ENCODE results near the gene TBX4. TPM values are rescaled to one million over a fixed set of nuclear protein-coding genes. Genes with fewer than 3 reads are reported as not detected.

The TBX4 gene
- total RNA-seq, result 15.4 and 36.2 TPM in 2 replicates
- 11.6 and 13.9 TPM in 2 replicates for polyA plus RNA-seq

GRCh38 chr17:61452301-61453290 is at the start of gene TBX4:
TBX4 (plus strand) TSS chr17:61452422; CDS start chr17:61456491, 4,069 bp downstream.
- Histone ChIP-seq H3K27me3 (peaks cover 41% of the 10 kb centered on the region), H3K9me3 (ENCODE audit: low read depth) (no peaks in the 10 kb centered on the region), H2AFZ (peak within 1 kb of the TSS; percentile 50), H3K4me2 (peak within 1 kb of the TSS; percentile 90), H3K36me3 (replicated peaks; ENCODE audit: insufficient read depth, low read depth) (no peaks in the 10 kb centered on the region), H3K79me2 (peaks cover 71% of the 10 kb centered on the region), H4K20me1 (ENCODE audit: insufficient read depth, poor library complexity, severe bottlenecking) (no peaks in the 10 kb centered on the region), H3K4me3 (peak within 1 kb of the TSS; percentile 18), H3K4me1 (ENCODE audit: insufficient read depth) (peaks cover 17% of the 10 kb centered on the region), H3K27ac (peak within 1 kb of the TSS; percentile 98), H3K9me2 (replicated peaks; ENCODE audit: insufficient read depth) (no peaks in the 10 kb centered on the region)
- 5% methylated on average over 41 of the region's 59 CpGs for WGBS (ENCODE audit: low lambda C conversion rate, missing lambda C conversion rate)
- TF ChIP-seq EZH2 (IDR thresholded peaks at IDR 0.05; ENCODE audit: borderline replicate concordance), result no peak
- TF ChIP-seq EZH2phosphoT487 (IDR thresholded peaks at IDR 0.05; ENCODE audit: low read depth, severe bottlenecking, unreplicated experiment), result peak; percentile 72
- TF ChIP-seq CTCF (IDR thresholded peaks at IDR 0.05; ENCODE audit: poor library complexity), result no peak
- DNase-seq (ENCODE audit: low spot score), result peak; percentile 75

GRCh38 chr17:61402978-61403800 is 49.0 kb upstream of the TBX4 start:
- peaks cover 24% of the 10 kb centered on the region for H4K20me1 ChIP-seq (ENCODE audit: insufficient read depth, poor library complexity, severe bottlenecking)
- H3K36me3 ChIP-seq (replicated peaks; ENCODE audit: insufficient read depth, low read depth), result no peaks in the 10 kb centered on the region
- H3K79me2 ChIP-seq, result peaks cover 91% of the 10 kb centered on the region
- H3K9me3 ChIP-seq (ENCODE audit: low read depth), result no peaks in the 10 kb centered on the region
- H3K4me1 ChIP-seq (ENCODE audit: insufficient read depth), result peaks cover 6% of the 10 kb centered on the region
- H3K4me3 ChIP-seq, result peak overlapping the region; percentile 65
- DNase-seq (ENCODE audit: low spot score), result no peak
- no peaks in the 10 kb centered on the region for H3K9me2 ChIP-seq (replicated peaks; ENCODE audit: insufficient read depth)
- H3K4me2 ChIP-seq, result peak overlapping the region; percentile 99
- H2AFZ ChIP-seq, result no peak overlapping the region
- 13% methylated on average over 55 of the region's 55 CpGs for WGBS (ENCODE audit: low lambda C conversion rate, missing lambda C conversion rate)
- TF ChIP-seq EZH2phosphoT487 (IDR thresholded peaks at IDR 0.05; ENCODE audit: low read depth, severe bottlenecking, unreplicated experiment) (no peak), EZH2 (IDR thresholded peaks at IDR 0.05; ENCODE audit: borderline replicate concordance) (peak; percentile 42)
- peaks cover 80% of the 10 kb centered on the region for H3K27me3 ChIP-seq
- H3K27ac ChIP-seq, result peak overlapping the region; percentile 99

- WGBS (ENCODE audit: low lambda C conversion rate, missing lambda C conversion rate), result 19% methylated on average over 53 of the region's 66 CpGs
- H3K4me3 ChIP-seq, result peak overlapping the region; percentile 65
- peaks cover 14% of the 10 kb centered on the region for H3K4me1 ChIP-seq (ENCODE audit: insufficient read depth)
- H2AFZ ChIP-seq, result no peak overlapping the region
- H4K20me1 ChIP-seq (ENCODE audit: insufficient read depth, poor library complexity, severe bottlenecking), result peaks cover 24% of the 10 kb centered on the region
- H3K36me3 ChIP-seq (replicated peaks; ENCODE audit: insufficient read depth, low read depth), result no peaks in the 10 kb centered on the region
- H3K27me3 ChIP-seq, result peaks cover 78% of the 10 kb centered on the region
- peak overlapping the region; percentile 99 for H3K4me2 ChIP-seq
- no peak for DNase-seq (ENCODE audit: low spot score)
- no peak for TF ChIP-seq EZH2phosphoT487 (IDR thresholded peaks at IDR 0.05; ENCODE audit: low read depth, severe bottlenecking, unreplicated experiment)
- peak; percentile 42 for TF ChIP-seq EZH2 (IDR thresholded peaks at IDR 0.05; ENCODE audit: borderline replicate concordance)
- peak overlapping the region; percentile 99 for H3K27ac ChIP-seq
- no peaks in the 10 kb centered on the region for H3K9me3 ChIP-seq (ENCODE audit: low read depth)
- H3K79me2 ChIP-seq, result peaks cover 89% of the 10 kb centered on the region
- no peaks in the 10 kb centered on the region for H3K9me2 ChIP-seq (replicated peaks; ENCODE audit: insufficient read depth)
Observed at GRCh38 chr17:61403801-61404662, 48.2 kb upstream of the TBX4 start.

GRCh38 chr17:61404663-61404912 is 47.6 kb upstream of the TBX4 start:
- Histone ChIP-seq H3K9me2 (replicated peaks; ENCODE audit: insufficient read depth) (no peaks in the 10 kb centered on the region), H3K27ac (peak overlapping the region; percentile 99), H3K79me2 (peaks cover 86% of the 10 kb centered on the region), H3K9me3 (ENCODE audit: low read depth) (no peaks in the 10 kb centered on the region), H3K27me3 (peaks cover 75% of the 10 kb centered on the region), H3K4me1 (ENCODE audit: insufficient read depth) (peaks cover 16% of the 10 kb centered on the region), H2AFZ (no peak overlapping the region), H3K4me2 (peak overlapping the region; percentile 99), H3K4me3 (peak overlapping the region; percentile 65), H3K36me3 (replicated peaks; ENCODE audit: insufficient read depth, low read depth) (no peaks in the 10 kb centered on the region), H4K20me1 (ENCODE audit: insufficient read depth, poor library complexity, severe bottlenecking) (peaks cover 24% of the 10 kb centered on the region)
- WGBS (ENCODE audit: low lambda C conversion rate, missing lambda C conversion rate), result 8% methylated on average over 5 of the region's 27 CpGs
- no peak for DNase-seq (ENCODE audit: low spot score)
- no peak for TF ChIP-seq CTCF (IDR thresholded peaks at IDR 0.05; ENCODE audit: poor library complexity)
- no peak for TF ChIP-seq EZH2 (IDR thresholded peaks at IDR 0.05; ENCODE audit: borderline replicate concordance)
- no peak for TF ChIP-seq EZH2phosphoT487 (IDR thresholded peaks at IDR 0.05; ENCODE audit: low read depth, severe bottlenecking, unreplicated experiment)
